Ovary (tissue), 9 donors: ENCODE data around the gene FER1L5. TPM values are rescaled to one million over a fixed set of nuclear protein-coding genes. Genes with fewer than 3 reads are reported as not detected.
A peak's percentile ranks its signal among the peaks of the same experiment; 100 is the strongest.

Source experiments
- DNase-seq, 5 donors: peaks; one replicate each; pipeline ENCODE4 v3.0.0-alpha.2; 2019 to 2020
- H3K27ac ChIP-seq, 2 donors: fragments of 200-600 bp; one replicate each; pipeline versions ENCODE4 v1.5.1 to v1.8.0; 2019 to 2022
- H3K27me3 ChIP-seq: fragments of 200-600 bp; one replicate; pipeline ENCODE4 v1.8.0; 2022
- H3K36me3 ChIP-seq: fragments of 200-600 bp; sonication (generic); one replicate; pipeline ENCODE4 v1.5.1; 2019
- H3K4me1 ChIP-seq: one replicate; pipeline ENCODE4 v1.8.1; 2013; ENCODE audit warnings: mild to moderate bottlenecking, moderate library complexity; ENCODE audit not compliant: insufficient read depth
- H3K4me3 ChIP-seq: fragments of 200-600 bp; sonication (generic); one replicate; pipeline ENCODE4 v1.5.1; 2017
- H3K9me3 ChIP-seq, 2 donors: fragments of 200-600 bp in 1 of 2; sonication (generic) in 1 of 2; one replicate each; pipeline versions ENCODE4 v1.5.1 to v1.8.1; 2013 to 2019; ENCODE audit warnings: mild to moderate bottlenecking in 1 of 2, moderate library complexity in 1 of 2
- EP300 ChIP-seq: sonication (generic); formaldehyde crosslinking; IDR thresholded peaks from one replicate; pipeline ENCODE4 v1.6.1; 2017; ENCODE audit warnings: antibody characterized with exemption
- POLR2A ChIP-seq: fragments of 450-650 bp; IDR thresholded peaks from one replicate; pipeline ENCODE4 v1.6.1; 2017; ENCODE audit warnings: antibody characterized with exemption, mild to moderate bottlenecking, moderate library complexity
- WGBS, 3 donors: extraction: QIAGEN DNeasy Blood & Tissue Kit in 1 of 3; methylation state at CpG; one replicate each; pipeline versions ENCODE4 v1.1.5 to v1.1.7; 2013 to 2017; 5-methylcytosine and 5-hydroxymethylcytosine counted together
- intact Hi-C, 4 donors: fragments of 100-400 bp; cut with DNase I; formaldehyde crosslinking; loops; one replicate each; pipeline versions ENCODE4 v1.11.0 to v1.15.1; 2022 to 2023
- polyA plus RNA-seq, 2 donors: library from polyadenylated mRNA; stranded (reverse); fragments of 200-250 nt in 1 of 2; fragments of 350-450 nt in 1 of 2; fragmentation: Illumina TruSeq in 1 of 2; extraction: RNeasy Lipid Tissue Mini Kit (QIAGEN cat#74804) in 1 of 2; gene quantifications; one replicate each; pipeline ENCODE4 v1.2.3, GENCODE V29; 2013 to 2014
- total RNA-seq, 7 donors: library from RNA; depleted of rRNA in 2 of 7; stranded (reverse); fragments of >200 nt in 2 of 7; fragmentation: NEBNext Ultra II Directional in 3 of 7; extraction: Animal tissue kit (Norgen Biotek cat#: 25700) in 3 of 7; gene quantifications; one replicate each; pipeline versions ENCODE4 v1.1.0 to v1.2.4, GENCODE V29; 2016 to 2023
- TF ChIP-seq, protein P1 (sequence below), 3 donors: fragments of 450-650 bp in 2 of 3; fragments of 200-600 bp in 1 of 3; IDR thresholded peaks; one replicate each; pipeline versions ENCODE4 v1.5.1 to v1.8.0; 2016 to 2022; ENCODE audit warnings: antibody characterized with exemption in 3 of 3, mild to moderate bottlenecking in 1 of 3
- donor health status: DM: no; HTN: no; CAD: no; lungs with moderate emphysema.
- donor health status: DM: no; HTN: no; CAD: no.
- donor health status: Bipolar disorder and iron deficiency.
- donor health status: DM: yes; HTN: yes; CAD: no.
- donor health status: DM: no; HTN: no; CAD: no.
- donor health status: DM: yes; HTN: yes; CAD: no.

Gene FER1L5
- total and polyA plus RNA-seq, 9 donors, result 0.08 to 0.80 (median 0.23) TPM

DNA sequence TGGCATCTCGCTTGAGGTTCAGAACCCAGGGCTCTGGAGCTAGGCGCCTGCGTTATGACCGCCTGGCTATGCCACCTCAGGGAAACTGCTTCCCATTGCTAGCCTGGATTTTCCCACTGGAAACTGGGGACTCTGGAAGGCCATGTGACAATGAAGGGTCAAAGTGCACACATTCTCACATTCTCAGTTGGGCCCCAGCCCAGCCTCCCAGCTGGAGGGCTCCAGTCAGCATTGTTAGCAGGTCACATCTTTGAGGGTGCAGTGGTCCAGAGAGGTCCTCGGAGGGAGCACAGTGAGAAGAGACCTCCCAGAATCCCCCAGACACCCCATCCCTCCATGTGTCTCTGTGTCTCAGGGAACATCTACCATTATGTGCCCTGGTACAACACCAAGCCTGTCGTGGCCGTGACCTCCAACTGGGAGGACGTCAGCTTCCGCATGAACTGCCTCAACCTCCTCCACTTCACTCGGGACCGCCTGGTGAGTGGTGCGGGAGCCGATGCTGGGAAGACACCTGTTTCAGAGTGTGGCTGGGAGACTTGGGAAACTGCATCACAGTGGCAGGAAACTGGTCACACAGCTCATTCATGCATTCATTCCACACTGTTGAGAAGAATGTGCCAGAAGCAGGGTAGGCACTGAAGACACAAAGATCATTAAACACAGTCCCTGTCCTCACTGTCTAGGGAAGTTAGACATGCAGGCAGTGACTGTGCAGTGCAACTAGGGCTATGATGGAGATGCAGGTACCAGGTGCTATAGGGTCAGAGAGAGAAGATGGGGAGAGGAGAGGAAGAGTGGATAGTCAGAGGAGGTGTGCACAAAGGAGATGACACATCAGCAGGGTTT, 41.6 kb downstream of the FER1L5 start:
- no peak overlapping the region for H3K4me3 ChIP-seq
- no peaks in the 10 kb centered on the region for H3K27me3 ChIP-seq
- H3K36me3 ChIP-seq, result no peaks in the 10 kb centered on the region
- peaks cover 15% of the 10 kb centered on the region for H3K4me1 ChIP-seq
- DNase-seq, result peak in 1 of 5 donors; percentile 3
- intact Hi-C loops, result no loop called here
- no peak overlapping the region for H3K27ac ChIP-seq
- H3K9me3 ChIP-seq, result no peaks in the 10 kb centered on the region
- 78 to 90% (median 82%) methylated on average over 13 of the region's 13 CpGs for WGBS, 3 donors
- no peak for TF ChIP-seq EP300
- TF ChIP-seq, protein P1, sequence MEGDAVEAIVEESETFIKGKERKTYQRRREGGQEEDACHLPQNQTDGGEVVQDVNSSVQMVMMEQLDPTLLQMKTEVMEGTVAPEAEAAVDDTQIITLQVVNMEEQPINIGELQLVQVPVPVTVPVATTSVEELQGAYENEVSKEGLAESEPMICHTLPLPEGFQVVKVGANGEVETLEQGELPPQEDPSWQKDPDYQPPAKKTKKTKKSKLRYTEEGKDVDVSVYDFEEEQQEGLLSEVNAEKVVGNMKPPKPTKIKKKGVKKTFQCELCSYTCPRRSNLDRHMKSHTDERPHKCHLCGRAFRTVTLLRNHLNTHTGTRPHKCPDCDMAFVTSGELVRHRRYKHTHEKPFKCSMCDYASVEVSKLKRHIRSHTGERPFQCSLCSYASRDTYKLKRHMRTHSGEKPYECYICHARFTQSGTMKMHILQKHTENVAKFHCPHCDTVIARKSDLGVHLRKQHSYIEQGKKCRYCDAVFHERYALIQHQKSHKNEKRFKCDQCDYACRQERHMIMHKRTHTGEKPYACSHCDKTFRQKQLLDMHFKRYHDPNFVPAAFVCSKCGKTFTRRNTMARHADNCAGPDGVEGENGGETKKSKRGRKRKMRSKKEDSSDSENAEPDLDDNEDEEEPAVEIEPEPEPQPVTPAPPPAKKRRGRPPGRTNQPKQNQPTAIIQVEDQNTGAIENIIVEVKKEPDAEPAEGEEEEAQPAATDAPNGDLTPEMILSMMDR (IDR thresholded peaks at IDR 0.05), result no peak
- TF ChIP-seq POLR2A, result no peak

DNA sequence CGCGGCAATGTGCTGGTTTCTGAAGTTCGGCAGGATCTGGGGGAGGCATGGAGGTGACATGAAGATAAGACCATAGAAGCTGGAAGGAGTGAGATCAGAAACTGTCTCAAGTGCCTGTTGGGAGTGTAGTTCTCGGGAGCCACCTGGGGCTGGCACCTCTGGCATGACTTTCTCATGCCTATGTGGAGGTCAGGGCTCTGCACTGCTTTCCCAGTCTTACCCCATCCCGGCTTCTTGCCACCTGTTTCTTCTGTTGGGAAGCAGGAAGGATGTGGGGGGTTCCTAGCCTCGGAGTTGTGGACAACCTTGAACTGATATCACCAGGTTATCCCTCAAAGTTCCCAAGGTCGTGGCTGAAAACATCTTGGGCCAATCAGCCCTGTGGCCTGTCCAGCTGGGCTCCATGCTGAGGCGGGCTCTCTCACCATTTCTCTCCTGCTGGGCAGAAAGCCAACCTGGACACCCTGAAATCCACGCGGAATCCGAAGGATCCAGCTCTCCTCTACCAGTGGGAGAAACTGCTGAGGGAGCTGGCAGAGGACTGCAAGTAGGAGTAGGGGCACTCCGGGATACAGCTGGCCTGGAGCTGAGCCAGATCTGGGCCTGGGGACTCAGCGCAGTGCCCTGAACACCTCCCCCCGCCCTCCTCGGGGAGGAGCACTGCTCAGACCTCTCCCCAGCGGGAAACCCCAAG, 42.5 kb downstream of the FER1L5 start:
- Histone ChIP-seq H3K27ac (no peak overlapping the region), H3K4me3 (no peak overlapping the region), H3K36me3 (no peaks in the 10 kb centered on the region), H3K9me3 (no peaks in the 10 kb centered on the region), H3K27me3 (no peaks in the 10 kb centered on the region), H3K4me1 (peaks cover 12% of the 10 kb centered on the region)
- peak in 3 of 5 donors; percentile 33 to 58 (median 42) for DNase-seq
- intact Hi-C loops, result no loop called here
- 15 to 25% (median 18%) methylated on average over 15 to 16 of the region's 16 CpGs for WGBS, 3 donors
- TF ChIP-seq, protein P1 (IDR thresholded peaks at IDR 0.05), result no peak
- TF ChIP-seq EP300, result no peak
- TF ChIP-seq POLR2A, result no peak

- no peak overlapping the region for H3K27ac ChIP-seq
- DNase-seq, result peak in 4 of 5 donors; percentile 23 to 53 (median 44)
- H3K4me1 ChIP-seq, result peaks cover 9% of the 10 kb centered on the region
- no peaks in the 10 kb centered on the region for H3K36me3 ChIP-seq
- intact Hi-C loops, result no loop called here
- no peaks in the 10 kb centered on the region for H3K9me3 ChIP-seq
- WGBS, 3 donors, result 37 to 41% (median 41%) methylated on average over 14 to 19 of the region's 19 CpGs
- TF ChIP-seq POLR2A (no peak), EP300 (no peak)
- TF ChIP-seq, protein P1 (IDR thresholded peaks at IDR 0.05), result no peak
- H3K27me3 ChIP-seq, result no peaks in the 10 kb centered on the region
- no peak overlapping the region for H3K4me3 ChIP-seq
Observed at GRCh38 chr2:96685577-96686459, 43.3 kb downstream of the FER1L5 start.

DNA sequence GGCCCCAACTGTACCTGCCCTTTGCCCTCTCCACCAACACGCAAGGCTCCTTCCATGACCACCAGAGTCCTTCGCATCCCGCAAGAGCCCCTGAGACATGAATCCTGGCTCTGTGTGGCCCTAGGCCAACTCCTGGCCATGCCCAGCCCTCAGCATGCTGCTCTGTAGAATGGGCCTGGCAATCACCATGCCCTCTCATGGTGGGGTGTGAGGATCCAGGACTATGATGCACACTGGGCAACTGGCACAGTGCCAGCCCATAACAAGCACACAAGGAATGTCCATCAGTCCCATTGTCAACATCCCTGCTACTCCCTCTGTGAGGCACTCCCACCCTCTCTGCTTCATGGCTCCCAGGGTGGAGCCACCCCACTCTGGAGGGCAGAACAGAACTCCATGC, 44.7 kb downstream of the FER1L5 start:
- Histone ChIP-seq H3K36me3 (no peaks in the 10 kb centered on the region), H3K4me1 (peaks cover 9% of the 10 kb centered on the region), H3K27me3 (no peaks in the 10 kb centered on the region), H3K9me3 (no peaks in the 10 kb centered on the region), H3K4me3 (no peak overlapping the region), H3K27ac (no peak overlapping the region)
- no peak for TF ChIP-seq POLR2A
- TF ChIP-seq EP300, result no peak
- TF ChIP-seq, protein P1 (IDR thresholded peaks at IDR 0.05), result no peak
- WGBS, 3 donors, result 94 to 95% (median 95%) methylated on average over 3 of the region's 3 CpGs
- intact Hi-C loops, result no loop called here
- DNase-seq, result no peak
